DOHH2 (cell line): ENCODE results near the gene FAAP100.

Source experiments
- H3F3A ChIP-seq: fragments of 200-600 bp; sonication (generic), shearing (Covaris generic); 2 replicates; pipeline ENCODE4 v1.6.0; 2016; ENCODE audit warnings: antibody characterized with exemption, mild to moderate bottlenecking; ENCODE audit not compliant: control insufficient read depth, insufficient read depth
- H3K27ac ChIP-seq: fragments of 200-600 bp; sonication (generic); 2 replicates; pipeline ENCODE4 v1.5.1; 2014; ENCODE audit warnings: low read depth, mild to moderate bottlenecking, low read length, moderate library complexity
- H3K27me3 ChIP-seq: fragments of 200-600 bp; sonication (generic); 2 replicates; pipeline ENCODE4 v1.6.1; 2014; ENCODE audit warnings: mild to moderate bottlenecking, low read length, mixed read lengths; ENCODE audit not compliant: control insufficient read depth
- H3K36me3 ChIP-seq: fragments of 200-600 bp; sonication (generic); 2 replicates; pipeline ENCODE4 v1.6.1; 2014; ENCODE audit warnings: mild to moderate bottlenecking, low read length, moderate library complexity, mixed read lengths; ENCODE audit not compliant: control insufficient read depth
- H3K4me1 ChIP-seq: fragments of 200-600 bp; sonication (generic); 2 replicates; pipeline ENCODE4 v1.6.1; 2014; ENCODE audit warnings: mild to moderate bottlenecking, low read length, mixed read lengths; ENCODE audit not compliant: control insufficient read depth
- H3K4me2 ChIP-seq: fragments of 200-600 bp; sonication (generic); 2 replicates; pipeline ENCODE4 v1.6.0; 2014; ENCODE audit warnings: mild to moderate bottlenecking, low read length, moderate library complexity
- H3K4me3 ChIP-seq: fragments of 200-600 bp; sonication (generic); 2 replicates; pipeline ENCODE4 v1.5.1; 2014; ENCODE audit warnings: mild to moderate bottlenecking, low read length, mixed read lengths
- H3K79me2 ChIP-seq: fragments of 200-600 bp; sonication (generic); 2 replicates; pipeline ENCODE4 v1.6.1; 2014; ENCODE audit warnings: mild to moderate bottlenecking, low read length, mixed read lengths; ENCODE audit not compliant: control insufficient read depth
- H3K9me2 ChIP-seq: fragments of 200-600 bp; sonication (generic); replicated peaks from 2 replicates; pipeline ENCODE4 v1.6.1; 2014; ENCODE audit warnings: mild to moderate bottlenecking, low read length, mixed read lengths; ENCODE audit not compliant: control insufficient read depth
- H3K9me3 ChIP-seq: fragments of 200-600 bp; sonication (generic); 2 replicates; pipeline ENCODE4 v1.6.1; 2014; ENCODE audit warnings: antibody characterized with exemption, low read length, mixed read lengths; ENCODE audit not compliant: control insufficient read depth, insufficient read depth
- H4K20me1 ChIP-seq: fragments of 200-600 bp; sonication (generic); 2 replicates; pipeline ENCODE4 v1.6.0; 2014; ENCODE audit warnings: low read depth, mild to moderate bottlenecking, antibody characterized with exemption, low read length, moderate library complexity; ENCODE audit not compliant: control insufficient read depth, insufficient read depth
- EZH2phosphoT487 ChIP-seq: fragments of 200-600 bp; sonication (generic); IDR thresholded peaks from 2 replicates; pipeline ENCODE4 v1.6.1; 2017; ENCODE audit warnings: borderline replicate concordance, mild to moderate bottlenecking, antibody characterized with exemption, low read length, moderate library complexity, mixed read lengths
- TF ChIP-seq, protein P1 (sequence below): fragments of 200-600 bp; sonication (generic); IDR thresholded peaks from one replicate; pipeline ENCODE4 v1.5.1; 2014; ENCODE audit warnings: antibody characterized with exemption, mild to moderate bottlenecking, low read depth, low read length; ENCODE audit not compliant: poor library complexity, severe bottlenecking

The FAAP100 gene

DNA sequence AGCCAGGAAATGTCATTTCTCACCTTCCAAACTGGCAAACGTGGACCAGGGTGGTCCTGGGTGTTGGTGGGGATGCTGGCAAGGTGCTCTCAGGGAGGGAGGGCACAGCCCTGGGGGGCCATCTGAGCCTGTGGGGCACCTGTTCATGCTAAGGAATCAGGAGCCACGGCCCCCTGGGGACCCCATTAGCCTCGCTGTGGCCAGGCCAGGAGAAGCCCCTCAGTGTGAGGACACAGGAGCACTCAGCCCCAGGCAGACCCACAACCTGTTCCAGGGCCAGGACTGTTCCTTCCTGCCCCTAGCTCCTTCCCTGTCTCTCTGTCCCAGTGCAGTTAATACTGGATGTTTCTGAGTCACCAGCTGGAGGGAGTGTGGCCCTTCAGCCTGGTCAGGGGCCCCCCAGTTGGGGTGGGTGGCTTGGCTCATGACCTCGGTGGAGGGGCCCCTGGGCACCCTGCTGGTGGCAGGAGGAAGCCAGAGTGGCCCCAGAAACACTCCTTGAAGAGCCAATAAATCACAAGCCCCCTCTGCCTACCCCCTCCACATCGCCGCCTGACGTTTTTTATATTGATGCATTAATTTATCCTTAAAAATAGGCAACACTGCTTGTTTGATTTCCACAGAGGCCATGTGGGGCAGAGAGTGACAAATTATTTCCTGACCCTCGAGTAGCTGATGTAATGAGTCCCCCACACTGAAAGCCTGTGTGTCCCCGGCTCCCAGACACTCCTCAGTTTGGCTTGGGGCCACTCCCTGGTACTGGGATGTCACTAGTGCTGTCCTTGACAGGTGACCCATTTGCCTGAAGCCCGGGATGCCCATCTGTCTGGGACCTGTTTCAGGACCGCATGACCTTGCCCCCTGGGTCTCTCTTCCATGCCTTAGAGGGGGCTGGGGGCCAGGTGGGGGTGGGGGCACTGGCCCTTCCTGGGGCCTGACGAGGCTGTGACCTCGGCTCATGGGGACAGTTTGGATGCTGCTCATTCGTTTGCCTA lies 61.9 kb downstream of the FAAP100 start:
- Histone ChIP-seq H3K27me3 (peaks cover 22% of the 10 kb centered on the region), H3K9me3 (no peaks in the 10 kb centered on the region), H3K9me2 (no peaks in the 10 kb centered on the region), H3K36me3 (no peaks in the 10 kb centered on the region), H3F3A (no peaks in the 10 kb centered on the region), H3K4me1 (peaks cover 16% of the 10 kb centered on the region), H3K4me3 (no peak overlapping the region), H3K79me2 (no peaks in the 10 kb centered on the region), H3K27ac (no peak overlapping the region), H3K4me2 (no peak overlapping the region), H4K20me1 (no peaks in the 10 kb centered on the region)
- TF ChIP-seq EZH2phosphoT487: no peak
- TF ChIP-seq, protein P1, sequence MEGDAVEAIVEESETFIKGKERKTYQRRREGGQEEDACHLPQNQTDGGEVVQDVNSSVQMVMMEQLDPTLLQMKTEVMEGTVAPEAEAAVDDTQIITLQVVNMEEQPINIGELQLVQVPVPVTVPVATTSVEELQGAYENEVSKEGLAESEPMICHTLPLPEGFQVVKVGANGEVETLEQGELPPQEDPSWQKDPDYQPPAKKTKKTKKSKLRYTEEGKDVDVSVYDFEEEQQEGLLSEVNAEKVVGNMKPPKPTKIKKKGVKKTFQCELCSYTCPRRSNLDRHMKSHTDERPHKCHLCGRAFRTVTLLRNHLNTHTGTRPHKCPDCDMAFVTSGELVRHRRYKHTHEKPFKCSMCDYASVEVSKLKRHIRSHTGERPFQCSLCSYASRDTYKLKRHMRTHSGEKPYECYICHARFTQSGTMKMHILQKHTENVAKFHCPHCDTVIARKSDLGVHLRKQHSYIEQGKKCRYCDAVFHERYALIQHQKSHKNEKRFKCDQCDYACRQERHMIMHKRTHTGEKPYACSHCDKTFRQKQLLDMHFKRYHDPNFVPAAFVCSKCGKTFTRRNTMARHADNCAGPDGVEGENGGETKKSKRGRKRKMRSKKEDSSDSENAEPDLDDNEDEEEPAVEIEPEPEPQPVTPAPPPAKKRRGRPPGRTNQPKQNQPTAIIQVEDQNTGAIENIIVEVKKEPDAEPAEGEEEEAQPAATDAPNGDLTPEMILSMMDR: no peak
